PC-9 (cell line): Measurements from ENCODE around the gene ZC3H14. TPM values are rescaled to one million over a fixed set of nuclear protein-coding genes. Genes with fewer than 3 reads are reported as not detected.

Source experiments
- Bru-seq: library from RNA; stranded (reverse); fragments of 400-500 nt; gene quantifications from one replicate; lab custom pipeline; 2021; lab: Mats Ljungman, UMichigan
- BruChase-seq, 2 experiments: library from RNA; stranded (reverse); fragments of 400-500 nt; gene quantifications; one replicate each; lab custom pipeline; 2021; lab: Mats Ljungman, UMichigan
- BruUV-seq: library from RNA; stranded (reverse); fragments of 400-500 nt; replicated peaks from 2 replicates; lab custom pipeline; 2021; lab: Mats Ljungman, UMichigan
- CTCF ChIA-PET: fragments of 300-600 bp; sonication (Branson Sonifier 250); formaldehyde crosslinking; loops from one replicate; lab custom pipeline; 2022; ENCODE audit warnings: antibody characterized with exemption; lab: Charles Lee
- POLR2A ChIA-PET: fragments of 300-600 bp; sonication (Branson Sonifier 250); formaldehyde crosslinking; loops from one replicate; lab custom pipeline; 2022; ENCODE audit warnings: antibody characterized with exemption; ENCODE audit not compliant: unreplicated experiment; lab: Charles Lee
- DNase-seq, 2 experiments: peaks; one replicate each; pipeline versions ENCODE4 v3.0.0 to v3.0.0-alpha.2; 2015 to 2022; ENCODE audit warnings: mixed read lengths in 1 of 2
- H2AFZ ChIP-seq: fragments of 200-600 bp; sonication (generic); 2 replicates; pipeline ENCODE4 v1.8.1; 2017; ENCODE audit warnings: antibody characterized with exemption
- H3F3A ChIP-seq: fragments of 200-600 bp; sonication (generic); 2 replicates; pipeline ENCODE4 v1.8.1; 2017; ENCODE audit warnings: antibody characterized with exemption, mild to moderate bottlenecking, low read depth; ENCODE audit not compliant: insufficient read depth
- H3K27ac ChIP-seq: fragments of 200-600 bp; sonication (generic); 2 replicates; pipeline ENCODE4 v1.6.1; 2016; ENCODE audit warnings: mixed run types
- H3K27me3 ChIP-seq: fragments of 200-600 bp; sonication (generic); 2 replicates; pipeline ENCODE4 v1.6.1; 2016; ENCODE audit warnings: low read depth, mixed run types; ENCODE audit not compliant: insufficient read depth
- H3K36me3 ChIP-seq: fragments of 200-600 bp; sonication (generic); 2 replicates; pipeline ENCODE4 v1.6.1; 2016; ENCODE audit warnings: low read depth, mixed run types
- H3K4me1 ChIP-seq: fragments of 200-600 bp; sonication (generic); replicated peaks from 2 replicates; pipeline ENCODE4 v1.6.1; 2016; ENCODE audit warnings: mixed run types; ENCODE audit not compliant: insufficient read depth
- H3K4me2 ChIP-seq: fragments of 200-600 bp; sonication (generic); 2 replicates; pipeline ENCODE4 v1.6.1; 2017; ENCODE audit warnings: mixed run types
- H3K4me3 ChIP-seq: fragments of 200-600 bp; sonication (generic); 2 replicates; pipeline ENCODE4 v1.6.1; 2016; ENCODE audit warnings: mixed run types
- H3K79me2 ChIP-seq: fragments of 200-600 bp; sonication (generic); 2 replicates; pipeline ENCODE4 v1.6.1; 2017; ENCODE audit warnings: low read depth, mixed run types
- H3K9me2 ChIP-seq: fragments of 200-600 bp; sonication (generic); 2 replicates; pipeline ENCODE4 v1.8.1; 2017; ENCODE audit warnings: mild to moderate bottlenecking; ENCODE audit not compliant: insufficient read depth
- H3K9me3 ChIP-seq: fragments of 200-600 bp; sonication (generic); 2 replicates; pipeline ENCODE4 v1.8.1; 2016; ENCODE audit warnings: low read depth; ENCODE audit not compliant: insufficient read depth
- H4K20me1 ChIP-seq: fragments of 200-600 bp; sonication (generic); 2 replicates; pipeline ENCODE4 v1.8.1; 2017; ENCODE audit not compliant: insufficient read depth
- CTCF ChIP-seq: fragments of 200-600 bp; sonication (generic); conservative IDR thresholded peaks from 2 replicates; pipeline ENCODE4 v1.6.1; 2017; ENCODE audit warnings: mixed run types, antibody characterized with exemption, mild to moderate bottlenecking, moderate library complexity
- EZH2 ChIP-seq: fragments of 200-600 bp; sonication (generic); IDR thresholded peaks from 2 replicates; pipeline ENCODE4 v1.8.0; 2017; ENCODE audit warnings: antibody characterized with exemption, low read depth
- intact Hi-C: fragments of 100-400 bp; cut with micrococcal nuclease; formaldehyde crosslinking; loops from one replicate; pipeline ENCODE4 v1.10.0; 2022; ENCODE audit not compliant: unreplicated experiment
- long read RNA-seq: library from polyadenylated mRNA; stranded (forward); transcript quantifications from one replicate; pipeline ENCODE4 v2.0.0, GENCODE V29; 2022
- total RNA-seq: library from RNA; stranded (reverse); gene quantifications from 2 replicates; pipeline ENCODE4 v1.2.3, GENCODE V29; 2021

Gene ZC3H14
- 14.6 and 20.2 TPM in 2 replicates for total RNA-seq
- percentile 65 among the genes with signal in this experiment for Bru-seq, nascent RNA
- percentile 65 among the genes with signal in this experiment for BruChase-seq, experiment 1, labeled RNA remaining after a 2-hour chase
- BruChase-seq, experiment 2, labeled RNA remaining after a 6-hour chase, result percentile 68 among the genes with signal in this experiment
- long read RNA-seq, full-length matches to known transcripts, result 20 of 43 reads
- long read RNA-seq, partial matches to known transcripts, result 0 of 43 reads
- long read RNA-seq, other reads (novel, unspliced or antisense), result 23 of 43 reads

- no peaks in the 10 kb centered on the region for H4K20me1 ChIP-seq
- ChIA-PET CTCF (no interaction called here), POLR2A (interaction anchor here (0.6 kb wide), 1 partner anchor 626 kb away, joined by 4 read pairs; no protein-coding TSS in a partner anchor)
- H3K79me2 ChIP-seq, result peaks cover 22% of the 10 kb centered on the region
- DNase-seq, result peak; percentile 60 to 67
- no TSS peak for BruUV-seq
- peak within 1 kb of the TSS; percentile 39; the same call in 1 of the 2 replicates for H3K27ac ChIP-seq
- no peaks in the 10 kb centered on the region for H3K27me3 ChIP-seq
- peak within 1 kb of the TSS; percentile 89 for H3K4me2 ChIP-seq
- peak within 1 kb of the TSS; percentile 95 for H2AFZ ChIP-seq
- H3K4me3 ChIP-seq, result peak within 1 kb of the TSS; percentile 69
- H3F3A ChIP-seq, result no peaks in the 10 kb centered on the region
- H3K36me3 ChIP-seq, result peaks cover 5% of the 10 kb centered on the region
- no peaks in the 10 kb centered on the region for H3K9me2 ChIP-seq
- intact Hi-C loops, result loop anchor here (5.0 kb wide), 1 partner anchor 71 kb away; no protein-coding TSS in a partner anchor
- no peak for TF ChIP-seq EZH2
- TF ChIP-seq CTCF, result no peak
- H3K4me1 ChIP-seq, result peaks cover 16% of the 10 kb centered on the region; the same call in 1 of the 2 replicates
- H3K9me3 ChIP-seq, result no peaks in the 10 kb centered on the region
Measured at GRCh38 chr14:88562831-88563686, at the start of gene ZC3H14. Gene ZC3H14 (plus strand): TSS chr14:88563037. CDS start chr14:88563134, 97 bp downstream.

- TF ChIP-seq CTCF, result no peak
- Histone ChIP-seq H3F3A (no peaks in the 10 kb centered on the region), H3K4me1 (no peaks in the 10 kb centered on the region), H3K27ac (no peak overlapping the region), H3K79me2 (no peaks in the 10 kb centered on the region), H3K9me2 (no peaks in the 10 kb centered on the region), H2AFZ (no peak overlapping the region), H3K27me3 (no peaks in the 10 kb centered on the region), H3K4me3 (no peak overlapping the region), H4K20me1 (no peaks in the 10 kb centered on the region), H3K9me3 (no peaks in the 10 kb centered on the region), H3K4me2 (no peak overlapping the region), H3K36me3 (no peaks in the 10 kb centered on the region)
- ChIA-PET POLR2A (no interaction called here), CTCF (no interaction called here)
- BruUV-seq, result no TSS peak
- no peak for DNase-seq
- intact Hi-C loops, result no loop called here
Measured at GRCh38 chr14:88515499-88516221, 47.2 kb upstream of the ZC3H14 start.

GRCh38 chr14:88516861-88517357 lies 45.9 kb upstream of the ZC3H14 start:
- H3K9me2 ChIP-seq, result no peaks in the 10 kb centered on the region
- H3K4me3 ChIP-seq, result no peak overlapping the region
- no TSS peak for BruUV-seq
- no peak overlapping the region for H2AFZ ChIP-seq
- H3K4me2 ChIP-seq, result no peak overlapping the region
- intact Hi-C loops, result no loop called here
- peaks cover 4% of the 10 kb centered on the region; the same call in 1 of the 2 replicates for H3K4me1 ChIP-seq
- H3K27me3 ChIP-seq, result no peaks in the 10 kb centered on the region
- no peaks in the 10 kb centered on the region for H3F3A ChIP-seq
- no peaks in the 10 kb centered on the region for H3K79me2 ChIP-seq
- DNase-seq, result no peak
- no peaks in the 10 kb centered on the region for H3K36me3 ChIP-seq
- no peak overlapping the region for H3K27ac ChIP-seq
- CTCF ChIA-PET, result interaction anchor here (0.5 kb wide), 1 partner anchor 1739 kb away, joined by 3 read pairs; the partner anchor contains the start of gene PSMC1
- H3K9me3 ChIP-seq, result no peaks in the 10 kb centered on the region
- POLR2A ChIA-PET, result no interaction called here
- TF ChIP-seq EZH2 (no peak), CTCF (no peak)
- H4K20me1 ChIP-seq, result no peaks in the 10 kb centered on the region
